BLaER1 (cell line): ENCODE data around the gene PCDHA1.

Source experiments
- H3K27ac ChIP-seq: shearing (Covaris generic); formaldehyde crosslinking; 2 replicates; pipeline ENCODE4 v1.8.1; 2022
- H3K27me3 ChIP-seq: shearing (Covaris generic); formaldehyde crosslinking; 2 replicates; pipeline ENCODE4 v1.8.1; 2022
- H3K36me3 ChIP-seq: shearing (Covaris generic); formaldehyde crosslinking; 2 replicates; pipeline ENCODE4 v1.8.1; 2022
- H3K4me1 ChIP-seq: shearing (Covaris generic); formaldehyde crosslinking; 2 replicates; pipeline ENCODE4 v1.8.1; 2022
- H3K4me2 ChIP-seq: shearing (Covaris generic); formaldehyde crosslinking; 2 replicates; pipeline ENCODE4 v1.8.1; 2022
- H3K4me3 ChIP-seq: shearing (Covaris generic); formaldehyde crosslinking; 2 replicates; pipeline ENCODE4 v1.8.1; 2022
- H3K9ac ChIP-seq: shearing (Covaris generic); formaldehyde crosslinking; 2 replicates; pipeline ENCODE4 v1.8.1; 2022
- H3K9me3 ChIP-seq: shearing (Covaris generic); formaldehyde crosslinking; 2 replicates; pipeline ENCODE4 v1.8.1; 2022
- H4K20me1 ChIP-seq: shearing (Covaris generic); formaldehyde crosslinking; 2 replicates; pipeline ENCODE4 v1.8.1; 2022
- Cebpa-rat ChIP-seq: shearing (Covaris generic); IDR thresholded peaks from 2 replicates; pipeline ENCODE4 v1.8.1; 2022

PCDHA1 gene

GRCh38 chr5:141010047-141010793 is 224.3 kb downstream of the PCDHA1 start:
- Histone ChIP-seq H3K4me3 (no peak overlapping the region), H3K36me3 (no peaks in the 10 kb centered on the region), H3K27me3 (no peaks in the 10 kb centered on the region), H3K9ac (no peak overlapping the region), H4K20me1 (no peaks in the 10 kb centered on the region), H3K4me1 (0 out of 2 replicates have a peak, but pooled peaks cover 4% of the 10 kb centered on the region), H3K4me2 (no peak overlapping the region), H3K27ac (no peak overlapping the region), H3K9me3 (no peaks in the 10 kb centered on the region)
- no peak for TF ChIP-seq Cebpa-rat

GRCh38 chr5:141017943-141018342 is 232.0 kb downstream of the PCDHA1 start:
- Histone ChIP-seq H3K27ac (no peak overlapping the region), H3K4me1 (0 out of 2 replicates have a peak, but pooled peaks cover 4% of the 10 kb centered on the region), H3K9ac (no peak overlapping the region), H3K27me3 (no peaks in the 10 kb centered on the region), H3K9me3 (no peaks in the 10 kb centered on the region), H4K20me1 (no peaks in the 10 kb centered on the region), H3K4me3 (no peak overlapping the region), H3K4me2 (no peak overlapping the region), H3K36me3 (no peaks in the 10 kb centered on the region)
- no peak for TF ChIP-seq Cebpa-rat

GRCh38 chr5:141022384-141022783 is 236.4 kb downstream of the PCDHA1 start:
- H3K4me3 ChIP-seq: no peak overlapping the region
- TF ChIP-seq Cebpa-rat: 0 out of 2 replicates have a peak, but pooled peaks have one; percentile 12
- no peaks in the 10 kb centered on the region for H3K9me3 ChIP-seq
- H4K20me1 ChIP-seq: no peaks in the 10 kb centered on the region
- no peak overlapping the region for H3K4me2 ChIP-seq
- no peaks in the 10 kb centered on the region for H3K36me3 ChIP-seq
- no peaks in the 10 kb centered on the region for H3K27me3 ChIP-seq
- no peak overlapping the region for H3K9ac ChIP-seq
- no peak overlapping the region for H3K27ac ChIP-seq
- no peaks in the 10 kb centered on the region for H3K4me1 ChIP-seq

GRCh38 chr5:141031006-141031405 is 245.1 kb downstream of the PCDHA1 start:
- H3K9ac ChIP-seq: no peak overlapping the region
- no peak overlapping the region for H3K4me3 ChIP-seq
- no peaks in the 10 kb centered on the region for H3K27me3 ChIP-seq
- H3K36me3 ChIP-seq: no peaks in the 10 kb centered on the region
- H3K4me1 ChIP-seq: no peaks in the 10 kb centered on the region
- H3K27ac ChIP-seq: no peak overlapping the region
- no peak for TF ChIP-seq Cebpa-rat
- no peaks in the 10 kb centered on the region for H4K20me1 ChIP-seq
- no peak overlapping the region for H3K4me2 ChIP-seq
- H3K9me3 ChIP-seq: no peaks in the 10 kb centered on the region

- H3K27me3 ChIP-seq: no peaks in the 10 kb centered on the region
- TF ChIP-seq Cebpa-rat: no peak
- no peaks in the 10 kb centered on the region for H4K20me1 ChIP-seq
- no peaks in the 10 kb centered on the region for H3K9me3 ChIP-seq
- H3K4me1 ChIP-seq: no peaks in the 10 kb centered on the region
- H3K4me2 ChIP-seq: no peak overlapping the region
- no peak overlapping the region for H3K4me3 ChIP-seq
- no peaks in the 10 kb centered on the region for H3K36me3 ChIP-seq
- no peak overlapping the region for H3K27ac ChIP-seq
- no peak overlapping the region for H3K9ac ChIP-seq
Measured at GRCh38 chr5:141032626-141033025, 246.7 kb downstream of the PCDHA1 start.

- no peak overlapping the region for H3K9ac ChIP-seq
Measured at GRCh38 chr5:141039061-141039460, 253.1 kb downstream of the PCDHA1 start.

GRCh38 chr5:141039517-141039916 is 253.6 kb downstream of the PCDHA1 start:
- H3K36me3 ChIP-seq: no peaks in the 10 kb centered on the region
- no peak overlapping the region for H3K4me3 ChIP-seq
- H3K9ac ChIP-seq: no peak overlapping the region
- no peak for TF ChIP-seq Cebpa-rat
- H4K20me1 ChIP-seq: no peaks in the 10 kb centered on the region
- no peak overlapping the region for H3K27ac ChIP-seq
- H3K4me2 ChIP-seq: no peak overlapping the region
- H3K9me3 ChIP-seq: no peaks in the 10 kb centered on the region
- no peaks in the 10 kb centered on the region for H3K4me1 ChIP-seq
- H3K27me3 ChIP-seq: no peaks in the 10 kb centered on the region

More at GRCh38 chr5:141039061-141039460, 253.1 kb downstream of the PCDHA1 start:
- Histone ChIP-seq H3K27me3 (no peaks in the 10 kb centered on the region), H3K9me3 (no peaks in the 10 kb centered on the region), H3K4me1 (no peaks in the 10 kb centered on the region), H3K4me2 (no peak overlapping the region), H3K27ac (no peak overlapping the region), H3K4me3 (no peak overlapping the region), H4K20me1 (no peaks in the 10 kb centered on the region), H3K36me3 (no peaks in the 10 kb centered on the region)
- no peak for TF ChIP-seq Cebpa-rat

- no peak overlapping the region for H3K9ac ChIP-seq
- H3K27me3 ChIP-seq: no peaks in the 10 kb centered on the region
- no peaks in the 10 kb centered on the region for H3K9me3 ChIP-seq
- H3K27ac ChIP-seq: no peak overlapping the region
- H4K20me1 ChIP-seq: no peaks in the 10 kb centered on the region
- no peak overlapping the region for H3K4me2 ChIP-seq
- H3K36me3 ChIP-seq: no peaks in the 10 kb centered on the region
- H3K4me1 ChIP-seq: no peaks in the 10 kb centered on the region
- no peak overlapping the region for H3K4me3 ChIP-seq
- no peak for TF ChIP-seq Cebpa-rat
Measured at GRCh38 chr5:141040093-141040770, 254.3 kb downstream of the PCDHA1 start.

- TF ChIP-seq Cebpa-rat: no peak
- Histone ChIP-seq H4K20me1 (no peaks in the 10 kb centered on the region), H3K9me3 (no peaks in the 10 kb centered on the region), H3K27me3 (no peaks in the 10 kb centered on the region), H3K4me1 (no peaks in the 10 kb centered on the region), H3K4me3 (no peak overlapping the region), H3K36me3 (no peaks in the 10 kb centered on the region), H3K4me2 (no peak overlapping the region), H3K9ac (no peak overlapping the region), H3K27ac (no peak overlapping the region)
Measured at GRCh38 chr5:141040771-141041426, 255.0 kb downstream of the PCDHA1 start.

- Histone ChIP-seq H3K4me1 (no peaks in the 10 kb centered on the region), H3K4me2 (no peak overlapping the region), H3K9ac (no peak overlapping the region), H3K27ac (no peak overlapping the region), H3K36me3 (no peaks in the 10 kb centered on the region), H4K20me1 (no peaks in the 10 kb centered on the region), H3K9me3 (no peaks in the 10 kb centered on the region), H3K4me3 (no peak overlapping the region), H3K27me3 (no peaks in the 10 kb centered on the region)
- TF ChIP-seq Cebpa-rat: no peak
Measured at GRCh38 chr5:141041427-141041785, 255.5 kb downstream of the PCDHA1 start.
